Fibroblast of the aortic adventitia (primary cell): ENCODE results near the gene ARHGAP26. TPM values are rescaled to one million over a fixed set of nuclear protein-coding genes. Genes with fewer than 3 reads are reported as not detected.

Experiments
- DNase-seq: peaks from one replicate; pipeline ENCODE4 v3.0.0-alpha.2; 2010; ENCODE audit warnings: low read depth
- H3K4me3 ChIP-seq: 2 replicates; pipeline ENCODE4 v1.5.1; 2011; ENCODE audit warnings: low read depth, mild to moderate bottlenecking, control low read depth, low read length, moderate library complexity
- total RNA-seq: library from RNA; depleted of rRNA; stranded (reverse); fragments of >200 nt; gene quantifications from 2 replicates; pipeline ENCODE4 v1.2.3, GENCODE V29; 2012; ENCODE audit warnings: low replicate concordance
- TF ChIP-seq, protein P1 (sequence below): IDR thresholded peaks from 2 replicates; pipeline ENCODE4 v1.5.1; 2011; ENCODE audit warnings: mild to moderate bottlenecking, low read length, control low read depth, inconsistent platforms; ENCODE audit not compliant: insufficient read depth

Gene ARHGAP26
- total RNA-seq, 1 donor = 9.0 TPM

DNA sequence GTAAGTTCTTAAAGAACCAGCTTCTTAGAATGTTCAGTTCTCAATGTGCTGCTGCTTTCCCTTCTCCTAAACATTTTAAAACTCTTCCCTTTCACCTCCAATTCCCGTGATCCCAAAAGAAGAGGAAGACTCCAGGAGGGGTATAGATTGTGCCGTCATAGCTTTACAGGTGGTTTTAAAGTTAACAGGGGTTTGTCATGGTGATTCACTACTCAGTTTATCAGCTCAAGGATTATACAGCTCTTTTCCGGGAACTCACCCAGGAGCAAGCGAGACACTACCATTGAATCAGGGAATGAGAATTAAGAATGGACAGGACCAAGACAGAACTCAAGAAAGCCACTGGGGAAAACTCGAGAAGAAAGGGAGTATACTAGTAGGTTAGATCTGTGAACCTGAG is 454.5 kb downstream of the ARHGAP26 start:
- TF ChIP-seq, protein P1, sequence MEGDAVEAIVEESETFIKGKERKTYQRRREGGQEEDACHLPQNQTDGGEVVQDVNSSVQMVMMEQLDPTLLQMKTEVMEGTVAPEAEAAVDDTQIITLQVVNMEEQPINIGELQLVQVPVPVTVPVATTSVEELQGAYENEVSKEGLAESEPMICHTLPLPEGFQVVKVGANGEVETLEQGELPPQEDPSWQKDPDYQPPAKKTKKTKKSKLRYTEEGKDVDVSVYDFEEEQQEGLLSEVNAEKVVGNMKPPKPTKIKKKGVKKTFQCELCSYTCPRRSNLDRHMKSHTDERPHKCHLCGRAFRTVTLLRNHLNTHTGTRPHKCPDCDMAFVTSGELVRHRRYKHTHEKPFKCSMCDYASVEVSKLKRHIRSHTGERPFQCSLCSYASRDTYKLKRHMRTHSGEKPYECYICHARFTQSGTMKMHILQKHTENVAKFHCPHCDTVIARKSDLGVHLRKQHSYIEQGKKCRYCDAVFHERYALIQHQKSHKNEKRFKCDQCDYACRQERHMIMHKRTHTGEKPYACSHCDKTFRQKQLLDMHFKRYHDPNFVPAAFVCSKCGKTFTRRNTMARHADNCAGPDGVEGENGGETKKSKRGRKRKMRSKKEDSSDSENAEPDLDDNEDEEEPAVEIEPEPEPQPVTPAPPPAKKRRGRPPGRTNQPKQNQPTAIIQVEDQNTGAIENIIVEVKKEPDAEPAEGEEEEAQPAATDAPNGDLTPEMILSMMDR = no peak
- no peak for DNase-seq
- no peak overlapping the region for H3K4me3 ChIP-seq

DNA sequence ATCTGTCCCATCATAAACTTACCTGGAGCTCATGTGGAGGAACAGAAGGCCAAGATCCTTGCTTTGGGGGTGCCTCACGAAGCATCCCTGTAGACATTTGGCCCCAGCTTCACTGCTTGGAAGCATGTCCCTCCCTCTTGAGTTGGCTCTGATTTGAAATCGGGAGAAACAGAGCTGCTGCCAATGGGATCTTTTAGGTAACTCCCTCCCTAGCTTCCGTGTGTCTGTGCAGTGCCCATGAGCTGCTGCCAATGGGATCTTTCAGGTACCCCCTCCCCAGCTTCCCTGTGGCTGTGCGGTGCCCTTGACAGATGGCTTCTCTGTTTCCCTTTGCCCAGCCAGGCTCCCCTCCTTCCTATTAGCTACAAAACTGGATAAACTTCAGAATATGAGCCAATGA is 455.3 kb downstream of the ARHGAP26 start:
- H3K4me3 ChIP-seq = no peak overlapping the region
- DNase-seq = no peak
- TF ChIP-seq, protein P1 = no peak

DNA sequence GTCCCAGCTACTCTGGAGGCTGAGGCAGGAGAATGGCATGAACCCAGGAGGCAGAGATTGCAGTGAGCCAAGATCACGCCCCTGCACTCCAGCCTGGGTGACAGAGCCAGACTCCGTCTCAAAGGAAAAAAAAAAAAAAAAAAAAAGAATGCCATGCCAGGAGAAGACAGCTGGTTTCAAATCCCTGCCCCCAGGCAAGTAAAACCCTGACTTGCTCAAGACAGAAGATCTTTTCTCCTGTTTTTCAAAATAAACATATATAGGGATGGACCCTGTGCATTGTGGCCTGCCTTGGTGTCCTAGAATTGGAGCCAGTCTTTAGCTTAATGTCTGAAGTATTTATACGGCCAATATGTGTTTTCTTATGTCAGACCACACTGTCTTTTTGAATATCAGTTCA is 456.2 kb downstream of the ARHGAP26 start:
- H3K4me3 ChIP-seq = no peak overlapping the region
- no peak for DNase-seq
- TF ChIP-seq, protein P1 = no peak

DNA sequence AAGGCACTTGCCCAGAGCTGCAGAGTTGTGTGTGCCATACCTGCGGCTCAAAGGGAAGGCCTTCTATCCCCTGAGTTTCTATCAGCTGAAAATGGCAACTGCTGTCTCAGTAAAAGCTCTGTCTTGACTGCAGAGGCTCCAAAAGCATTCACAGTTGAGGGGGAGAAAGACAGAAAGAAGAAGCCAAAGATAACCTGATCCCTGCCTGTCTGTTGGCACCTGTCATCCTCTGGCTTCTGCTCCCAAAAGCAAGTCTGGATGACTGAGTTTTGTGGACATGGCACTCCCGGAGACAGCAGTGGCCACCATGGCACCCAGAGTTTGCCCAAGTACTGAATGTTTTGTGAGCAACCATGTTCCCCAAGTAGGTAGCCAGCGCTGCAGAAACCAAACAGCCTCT is 456.7 kb downstream of the ARHGAP26 start:
- H3K4me3 ChIP-seq = no peak overlapping the region
- DNase-seq = no peak
- TF ChIP-seq, protein P1 = no peak

DNA sequence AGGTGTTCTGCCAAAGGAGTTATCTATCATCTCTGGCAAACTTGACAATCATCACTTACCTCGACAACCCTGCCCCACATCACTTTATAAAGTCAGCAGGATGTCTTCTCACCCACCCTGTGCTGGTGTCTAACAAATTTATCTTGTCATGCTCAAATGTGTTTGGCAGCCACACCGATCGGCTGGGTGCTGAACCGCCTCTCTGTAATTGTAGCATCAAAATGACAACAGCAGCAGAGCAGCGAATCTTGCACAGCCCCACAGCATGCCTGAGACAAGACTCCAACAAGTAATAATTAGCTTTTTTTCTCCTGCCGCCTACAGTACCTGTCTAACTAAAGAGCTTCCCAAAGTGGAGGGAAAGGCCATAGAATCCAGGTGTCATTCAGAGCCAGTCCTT is 457.1 kb downstream of the ARHGAP26 start:
- no peak for DNase-seq
- no peak overlapping the region for H3K4me3 ChIP-seq
- TF ChIP-seq, protein P1 = no peak

DNA sequence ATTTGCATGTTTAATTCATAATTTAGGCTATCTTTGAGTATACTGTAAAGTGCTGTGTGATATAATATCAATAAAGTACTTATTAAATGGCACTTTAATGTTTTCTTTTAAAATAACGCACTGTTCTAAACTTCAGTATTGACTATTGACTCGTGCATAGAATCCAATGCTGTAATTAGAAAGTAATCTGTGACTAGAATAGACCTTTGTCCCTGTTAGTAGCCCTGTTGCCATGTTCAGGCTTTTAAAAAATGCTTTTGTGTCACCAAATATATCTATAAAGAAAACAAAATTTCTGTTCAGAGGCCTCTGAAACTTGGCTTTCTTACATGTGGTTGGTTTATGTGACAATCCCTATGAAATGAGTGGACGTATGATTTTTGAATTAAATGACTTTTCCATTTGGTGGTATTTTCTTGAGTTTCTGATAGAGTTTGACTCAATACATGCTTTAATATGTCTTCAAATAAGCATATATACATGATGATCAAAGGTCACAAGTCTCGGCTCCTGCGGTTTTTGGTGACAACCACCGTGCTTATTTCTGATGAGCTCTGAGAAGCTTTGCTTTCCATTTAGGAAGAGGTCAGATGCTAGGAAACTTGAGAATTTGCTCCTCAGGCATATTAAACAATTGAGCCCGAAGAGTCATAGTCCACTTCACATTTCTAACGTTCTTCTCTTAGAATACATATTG is 458.6 kb downstream of the ARHGAP26 start:
- DNase-seq = no peak
- TF ChIP-seq, protein P1 = no peak
- no peak overlapping the region for H3K4me3 ChIP-seq

DNA sequence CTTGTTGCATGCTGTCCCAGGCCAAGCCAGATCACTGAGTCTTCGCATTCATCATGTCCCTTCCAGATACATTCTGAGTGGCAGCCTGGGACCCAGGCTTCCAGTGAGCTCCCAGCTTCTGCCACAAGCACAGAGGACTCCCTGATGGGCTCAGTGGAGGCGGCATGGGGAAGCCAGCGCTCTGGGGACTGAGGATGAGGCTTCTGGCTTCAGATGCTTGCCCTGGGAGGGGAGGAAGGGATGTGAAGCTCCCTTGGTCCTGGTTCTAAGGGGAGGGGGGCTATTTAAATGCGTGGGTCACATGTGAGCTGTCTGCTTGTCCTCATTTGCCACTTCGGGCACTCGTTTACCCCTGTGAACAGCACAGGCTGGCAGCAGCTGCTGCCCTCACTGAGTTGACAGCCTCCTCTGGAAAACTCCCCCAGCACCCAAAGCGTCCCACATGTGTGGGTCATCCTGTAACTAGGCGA is 459.3 kb downstream of the ARHGAP26 start:
- no peak overlapping the region for H3K4me3 ChIP-seq
- no peak for DNase-seq
- TF ChIP-seq, protein P1 = no peak
